Fibroblast of lung (primary cell): Measurements from ENCODE around the gene ERFE. TPM values are rescaled to one million over a fixed set of nuclear protein-coding genes. Genes with fewer than 3 reads are reported as not detected.

Experiments used
- DNase-seq, 2 donors: peaks; one replicate each; pipeline versions ENCODE4 v3.0.0 to v3.0.0-alpha.2; 2010; ENCODE audit warnings: low read depth in 2 of 2
- H2AFZ ChIP-seq: 2 replicates; pipeline ENCODE4 v1.5.1; 2012; ENCODE audit warnings: low read length, control low read depth, inconsistent platforms
- H3K27ac ChIP-seq: 2 replicates; pipeline ENCODE4 v1.5.1; 2011; ENCODE audit warnings: low read length, control low read depth; ENCODE audit not compliant: insufficient read depth
- H3K27me3 ChIP-seq: 2 replicates; pipeline ENCODE4 v1.5.1; 2011; ENCODE audit warnings: mild to moderate bottlenecking, low read length; ENCODE audit not compliant: control insufficient read depth, insufficient read depth
- H3K36me3 ChIP-seq: 2 replicates; pipeline ENCODE4 v1.5.1; 2011; ENCODE audit warnings: low read length; ENCODE audit not compliant: control insufficient read depth, insufficient read depth
- H3K4me1 ChIP-seq: 2 replicates; pipeline ENCODE4 v1.5.1; 2011; ENCODE audit warnings: low read length; ENCODE audit not compliant: control insufficient read depth, insufficient read depth; ENCODE audit errors: extremely low read depth
- H3K4me2 ChIP-seq: 2 replicates; pipeline ENCODE4 v1.5.1; 2011; ENCODE audit warnings: low read length, control low read depth; ENCODE audit not compliant: insufficient read depth; ENCODE audit errors: extremely low read depth
- H3K4me3 ChIP-seq, 4 experiments: fragments of 200-600 bp in 1 of 4; sonication (generic) in 1 of 4; replicated peaks in 1 of 4; 2 replicates each; pipeline ENCODE4 v1.5.1; 2011 to 2016; ENCODE audit warnings: low read length in 4 of 4, low read depth in 3 of 4, mild to moderate bottlenecking in 3 of 4, control low read depth in 2 of 4, inconsistent platforms in 1 of 4, mixed read lengths in 1 of 4; ENCODE audit not compliant: insufficient read depth in 1 of 4; ENCODE audit errors: control extremely low read depth in 1 of 4
- H3K79me2 ChIP-seq: 2 replicates; pipeline ENCODE4 v1.5.1; 2012; ENCODE audit warnings: mild to moderate bottlenecking, low read length, inconsistent platforms; ENCODE audit not compliant: control insufficient read depth, insufficient read depth
- H3K9ac ChIP-seq: 2 replicates; pipeline ENCODE4 v1.5.1; 2011; ENCODE audit warnings: mild to moderate bottlenecking, low read length, control low read depth; ENCODE audit not compliant: insufficient read depth
- H3K9me3 ChIP-seq: 2 replicates; pipeline ENCODE4 v1.5.1; 2012; ENCODE audit warnings: low read depth, low read length; ENCODE audit not compliant: control insufficient read depth, insufficient read depth
- H4K20me1 ChIP-seq: 2 replicates; pipeline ENCODE4 v1.5.1; 2011; ENCODE audit warnings: low read length; ENCODE audit not compliant: control insufficient read depth, insufficient read depth; ENCODE audit errors: extremely low read depth
- CTCF ChIP-seq, 2 donors: IDR thresholded peaks in 1 of 2; conservative IDR thresholded peaks in 1 of 2; 1 replicate in 1 of 2; 2 replicates in 1 of 2; pipeline ENCODE4 v1.5.1; 2011 to 2012; ENCODE audit warnings: low read length in 2 of 2, control low read depth in 1 of 2, inconsistent platforms in 1 of 2, low read depth in 1 of 2, mild to moderate bottlenecking in 1 of 2
- EZH2 ChIP-seq: IDR thresholded peaks from 2 replicates; pipeline ENCODE4 v1.5.1; 2012; ENCODE audit warnings: low read length, control low read depth, mild to moderate bottlenecking; ENCODE audit errors: missing control alignments
- polyA plus RNA-seq, 2 donors: library from polyadenylated mRNA; depleted of rRNA in 1 of 2; stranded (reverse) in 1 of 2; unstranded in 1 of 2; fragments of >200 nt; gene quantifications; 2 replicates each; pipeline ENCODE4 v1.2.1, GENCODE V29; 2011 to 2012; ENCODE audit warnings: missing spikeins in 1 of 2
- total RNA-seq: library from RNA; depleted of rRNA; stranded (reverse); fragments of >200 nt; gene quantifications from 2 replicates; pipeline ENCODE4 v1.2.1, GENCODE V29; 2014

ERFE gene
- total and polyA plus RNA-seq, 2 donors (not counting 1 experiment from before 2014, with no cell fraction given): 1.5 to 8.3 TPM

- H3K9ac ChIP-seq: no peak overlapping the region
- H3K36me3 ChIP-seq: no peaks in the 10 kb centered on the region
- H3K4me3 ChIP-seq: no peak overlapping the region
- H4K20me1 ChIP-seq: no peaks in the 10 kb centered on the region
- H3K9me3 ChIP-seq: no peaks in the 10 kb centered on the region
- no peak overlapping the region for H3K4me2 ChIP-seq
- no peak overlapping the region for H3K27ac ChIP-seq
- no peak for TF ChIP-seq EZH2
- H3K79me2 ChIP-seq: no peaks in the 10 kb centered on the region
- H3K27me3 ChIP-seq: no peaks in the 10 kb centered on the region
- H3K4me1 ChIP-seq: peaks cover 3% of the 10 kb centered on the region
- no peak overlapping the region for H2AFZ ChIP-seq
- no peak for DNase-seq
Observed at GRCh38 chr2:238132463-238133450, 26.0 kb upstream of the ERFE start.

DNA sequence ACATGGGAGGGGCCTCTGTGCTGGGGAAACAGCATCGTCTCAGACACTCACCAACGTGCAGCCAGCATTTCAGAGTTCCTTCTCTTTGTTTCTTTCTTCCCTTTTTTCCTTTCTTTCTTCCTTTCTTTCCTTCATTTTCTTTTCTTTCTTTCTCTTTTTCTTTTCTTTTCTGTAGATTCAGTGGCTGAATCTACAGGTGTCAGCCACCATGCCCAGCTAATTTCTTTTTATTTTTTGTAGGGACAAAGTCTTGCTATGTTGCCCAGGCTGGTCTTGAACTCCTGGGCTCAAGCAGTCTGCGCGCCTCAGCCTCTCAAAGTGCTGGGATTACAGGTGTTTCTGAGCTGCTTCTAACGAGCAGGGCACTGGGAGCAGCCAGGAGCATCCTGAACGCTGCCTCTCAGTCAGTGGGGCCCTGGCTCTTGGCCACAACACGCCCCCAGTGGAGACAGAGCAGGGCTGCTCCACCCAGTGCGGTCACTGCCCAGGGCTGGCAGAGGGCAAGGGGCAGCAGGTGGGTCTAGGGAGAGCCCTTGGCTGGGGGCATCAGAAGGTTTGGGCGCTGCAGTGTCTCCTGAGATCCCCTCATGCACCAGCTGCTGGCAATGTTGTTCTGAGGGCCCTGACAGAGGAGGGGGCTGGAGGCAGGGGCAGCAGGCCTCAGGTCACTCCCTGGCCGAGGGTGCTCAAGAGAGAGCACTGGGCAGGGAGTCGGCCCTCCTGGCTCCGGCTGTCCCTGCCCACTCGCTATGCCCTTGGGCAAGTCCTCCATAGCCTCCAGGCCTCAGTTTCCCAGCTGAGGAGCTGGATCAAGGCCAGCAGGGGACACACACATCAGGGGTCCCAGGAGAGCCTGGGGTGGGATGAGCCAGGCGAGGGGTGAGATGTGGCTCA, 25.0 kb upstream of the ERFE start:
- Histone ChIP-seq H3K4me1 (peaks cover 8% of the 10 kb centered on the region), H3K9ac (no peak overlapping the region), H3K27ac (no peak overlapping the region), H3K4me3 (no peak overlapping the region), H3K27me3 (no peaks in the 10 kb centered on the region), H3K79me2 (no peaks in the 10 kb centered on the region), H3K4me2 (no peak overlapping the region), H3K36me3 (no peaks in the 10 kb centered on the region), H3K9me3 (no peaks in the 10 kb centered on the region), H2AFZ (no peak overlapping the region), H4K20me1 (no peaks in the 10 kb centered on the region)
- DNase-seq: no peak
- TF ChIP-seq CTCF (conservative IDR thresholded peaks at IDR 0.05 in 1 of 2, IDR thresholded peaks at IDR 0.05 in 1 of 2; ENCODE audit: low read depth in 1 of 2, low read length in 2 of 2) (no peak), EZH2 (no peak)

GRCh38 chr2:238134393-238134785, 24.4 kb upstream of the ERFE start:
- no peaks in the 10 kb centered on the region for H4K20me1 ChIP-seq
- H3K4me2 ChIP-seq: no peak overlapping the region
- H3K27me3 ChIP-seq: no peaks in the 10 kb centered on the region
- H2AFZ ChIP-seq: no peak overlapping the region
- no peaks in the 10 kb centered on the region for H3K9me3 ChIP-seq
- H3K27ac ChIP-seq: no peak overlapping the region
- H3K4me1 ChIP-seq: peaks cover 8% of the 10 kb centered on the region
- H3K79me2 ChIP-seq: no peaks in the 10 kb centered on the region
- H3K4me3 ChIP-seq: no peak overlapping the region
- no peak for TF ChIP-seq EZH2
- TF ChIP-seq CTCF (conservative IDR thresholded peaks at IDR 0.05 in 1 of 2, IDR thresholded peaks at IDR 0.05 in 1 of 2; ENCODE audit: low read depth in 1 of 2, low read length in 2 of 2): no peak
- no peak for DNase-seq
- H3K9ac ChIP-seq: no peak overlapping the region
- H3K36me3 ChIP-seq: no peaks in the 10 kb centered on the region
